SU-DHL-6 (cell line): ENCODE data around the gene PDE6A.

ENCODE experiments used
- EZH2phosphoT487 ChIP-seq: fragments of 200-600 bp; sonication (generic), shearing (Covaris generic); conservative IDR thresholded peaks from 2 replicates; pipeline ENCODE4 v1.6.1; 2018; ENCODE audit warnings: mild to moderate bottlenecking, antibody characterized with exemption, low read length, moderate library complexity, mixed read lengths
- TF ChIP-seq, protein P1 (sequence below): fragments of 200-600 bp; sonication (generic); IDR thresholded peaks from one replicate; pipeline ENCODE4 v1.5.1; 2017; ENCODE audit warnings: antibody characterized with exemption, mild to moderate bottlenecking, low read length, moderate library complexity; ENCODE audit not compliant: insufficient read depth, poor library complexity, severe bottlenecking

DNA sequence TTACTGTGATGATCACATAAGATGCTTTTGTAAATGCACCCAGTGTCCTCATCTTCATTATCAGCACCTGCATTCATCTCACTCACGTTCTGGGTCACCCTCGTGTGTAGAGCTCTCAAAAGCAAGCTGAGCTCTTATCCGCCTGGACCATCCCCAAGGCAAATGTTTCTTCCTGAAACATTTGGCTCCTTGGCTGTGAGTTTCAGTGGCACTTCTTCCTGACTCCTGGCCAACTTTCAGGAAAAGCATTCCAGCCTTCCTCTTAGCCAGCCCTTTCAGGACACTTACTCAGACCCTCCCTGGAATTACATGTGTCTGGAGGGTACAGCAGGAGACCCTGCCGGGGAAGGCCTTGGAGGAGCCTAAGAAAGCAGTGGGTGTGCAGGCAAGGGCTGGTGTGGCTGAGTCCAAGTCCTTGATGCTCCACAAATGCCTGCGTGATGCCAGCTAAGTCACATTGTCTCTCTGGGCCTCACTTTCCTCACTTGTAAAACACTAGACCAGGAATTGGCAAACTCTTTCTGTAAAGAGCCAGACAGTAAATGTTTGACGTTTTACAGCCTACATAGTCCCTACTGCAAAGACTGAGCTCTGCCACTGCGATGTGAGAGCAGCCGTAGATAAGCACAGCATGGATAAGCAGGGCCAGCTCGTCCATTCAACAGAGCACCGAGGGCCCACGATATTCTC, 72.1 kb downstream of the PDE6A start:
- TF ChIP-seq, protein P1, sequence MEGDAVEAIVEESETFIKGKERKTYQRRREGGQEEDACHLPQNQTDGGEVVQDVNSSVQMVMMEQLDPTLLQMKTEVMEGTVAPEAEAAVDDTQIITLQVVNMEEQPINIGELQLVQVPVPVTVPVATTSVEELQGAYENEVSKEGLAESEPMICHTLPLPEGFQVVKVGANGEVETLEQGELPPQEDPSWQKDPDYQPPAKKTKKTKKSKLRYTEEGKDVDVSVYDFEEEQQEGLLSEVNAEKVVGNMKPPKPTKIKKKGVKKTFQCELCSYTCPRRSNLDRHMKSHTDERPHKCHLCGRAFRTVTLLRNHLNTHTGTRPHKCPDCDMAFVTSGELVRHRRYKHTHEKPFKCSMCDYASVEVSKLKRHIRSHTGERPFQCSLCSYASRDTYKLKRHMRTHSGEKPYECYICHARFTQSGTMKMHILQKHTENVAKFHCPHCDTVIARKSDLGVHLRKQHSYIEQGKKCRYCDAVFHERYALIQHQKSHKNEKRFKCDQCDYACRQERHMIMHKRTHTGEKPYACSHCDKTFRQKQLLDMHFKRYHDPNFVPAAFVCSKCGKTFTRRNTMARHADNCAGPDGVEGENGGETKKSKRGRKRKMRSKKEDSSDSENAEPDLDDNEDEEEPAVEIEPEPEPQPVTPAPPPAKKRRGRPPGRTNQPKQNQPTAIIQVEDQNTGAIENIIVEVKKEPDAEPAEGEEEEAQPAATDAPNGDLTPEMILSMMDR: no peak
- TF ChIP-seq EZH2phosphoT487: no peak
